GM23248 (cell line): ENCODE measurements around the gene GSN. TPM values are rescaled to one million over a fixed set of nuclear protein-coding genes. Genes with fewer than 3 reads are reported as not detected.
"Not testable (repeated sequence)": the region's sequence is repeated elsewhere in the genome, so short reads cannot be mapped to it uniquely, and the experiment has no call there.

ENCODE experiments used
- DNase-seq: peaks from one replicate; pipeline ENCODE4 v3.0.0-alpha.2; 2015
- H2AFZ ChIP-seq: fragments of 200-600 bp; sonication (generic); 2 replicates; pipeline ENCODE4 v1.6.1; 2016; ENCODE audit warnings: antibody characterized with exemption
- H3F3A ChIP-seq: fragments of 200-600 bp; sonication (generic); 2 replicates; pipeline ENCODE4 v1.6.1; 2016; ENCODE audit warnings: mild to moderate bottlenecking, antibody characterized with exemption, mixed run types; ENCODE audit not compliant: insufficient read depth
- H3K27ac ChIP-seq: fragments of 200-600 bp; sonication (generic); 2 replicates; pipeline ENCODE4 v1.5.1; 2016; ENCODE audit warnings: mild to moderate bottlenecking
- H3K27me3 ChIP-seq: fragments of 200-600 bp; sonication (generic); replicated peaks from 2 replicates; pipeline ENCODE4 v1.6.1; 2016; ENCODE audit warnings: mild to moderate bottlenecking; ENCODE audit not compliant: insufficient read depth
- H3K36me3 ChIP-seq: fragments of 200-600 bp; sonication (generic); 2 replicates; pipeline ENCODE4 v1.6.1; 2016; ENCODE audit warnings: low read depth, mild to moderate bottlenecking
- H3K4me1 ChIP-seq: fragments of 200-600 bp; sonication (generic); 2 replicates; pipeline ENCODE4 v1.6.1; 2016; ENCODE audit warnings: mild to moderate bottlenecking; ENCODE audit not compliant: insufficient read depth
- H3K4me2 ChIP-seq: fragments of 200-600 bp; sonication (generic); one replicate; pipeline ENCODE4 v1.6.1; 2016; ENCODE audit warnings: mild to moderate bottlenecking; ENCODE audit not compliant: unreplicated experiment
- H3K4me3 ChIP-seq: fragments of 200-600 bp; sonication (generic); 2 replicates; pipeline ENCODE4 v1.5.1; 2016; ENCODE audit warnings: mild to moderate bottlenecking
- H3K79me2 ChIP-seq: fragments of 200-600 bp; sonication (generic); 2 replicates; pipeline ENCODE4 v1.6.1; 2016; ENCODE audit warnings: mild to moderate bottlenecking; ENCODE audit not compliant: insufficient read depth
- H3K9ac ChIP-seq: fragments of 200-600 bp; sonication (generic); 2 replicates; pipeline ENCODE4 v1.6.1; 2016; ENCODE audit warnings: mild to moderate bottlenecking
- H3K9me2 ChIP-seq: fragments of 200-600 bp; sonication (generic); 2 replicates; pipeline ENCODE4 v1.6.1; 2016; ENCODE audit warnings: mixed run types, mild to moderate bottlenecking, moderate library complexity; ENCODE audit not compliant: insufficient read depth
- H3K9me3 ChIP-seq: fragments of 200-600 bp; sonication (generic); one replicate; pipeline ENCODE4 v1.6.1; 2017; ENCODE audit warnings: low read depth
- H4K20me1 ChIP-seq: fragments of 200-600 bp; sonication (generic); 2 replicates; pipeline ENCODE4 v1.6.0; 2016; ENCODE audit not compliant: insufficient read depth
- EZH2 ChIP-seq: fragments of 200-600 bp; sonication (generic); IDR thresholded peaks from 2 replicates; pipeline ENCODE4 v1.6.1; 2018; ENCODE audit warnings: antibody characterized with exemption, mild to moderate bottlenecking; ENCODE audit not compliant: insufficient read depth, poor library complexity, severe bottlenecking
- EZH2phosphoT487 ChIP-seq: fragments of 200-600 bp; sonication (generic); IDR thresholded peaks from 2 replicates; pipeline ENCODE4 v1.6.1; 2018; ENCODE audit warnings: antibody characterized with exemption, moderate library complexity, mild to moderate bottlenecking, low read depth; ENCODE audit not compliant: insufficient read depth
- WGBS, 2 experiments: methylation state at CpG; one replicate each; pipeline ENCODE4 v1.1.6; 2015 to 2017; ENCODE audit warnings: low lambda C conversion rate in 2 of 2, low coverage in 1 of 2; ENCODE audit errors: missing lambda C conversion rate in 2 of 2; 5-methylcytosine and 5-hydroxymethylcytosine counted together
- in situ Hi-C: fragments of 300-500 bp; cut with MboI; formaldehyde crosslinking; loops from 2 replicates; pipeline ENCODE4 v1.15.0; 2020
- polyA plus RNA-seq: library from polyadenylated mRNA; unstranded; fragments of >200 nt; fragmentation: Nextera tagmentation; extraction: Ambion mirVana; gene quantifications from 2 replicates; pipeline ENCODE4 v1.2.1, GENCODE V29; 2016
- total RNA-seq: library from RNA; depleted of rRNA; stranded (reverse); fragments of >200 nt; shearing (Covaris generic); gene quantifications from 2 replicates; pipeline ENCODE4 v1.2.3, GENCODE V29; 2014

Gene GSN
- total and polyA plus RNA-seq, 2 experiments from 2014 or later = 258 to 387 TPM

- H3K4me2 ChIP-seq = peak overlapping the region; percentile 84
- H3K27ac ChIP-seq = peak overlapping the region; percentile 99
- H3K9me2 ChIP-seq = no peaks in the 10 kb centered on the region
- H3K4me3 ChIP-seq = peak overlapping the region; percentile 60
- H3K79me2 ChIP-seq = peaks cover 43% of the 10 kb centered on the region
- H4K20me1 ChIP-seq = no peaks in the 10 kb centered on the region
- H3K4me1 ChIP-seq = peaks cover 62% of the 10 kb centered on the region
- H3K36me3 ChIP-seq = no peaks in the 10 kb centered on the region
- H3K27me3 ChIP-seq = no peaks in the 10 kb centered on the region
- DNase-seq = peak; percentile 95
- WGBS, 2 experiments = 7% methylated on average over 12 to 13 of the region's 13 CpGs
- peaks cover 45% of the 10 kb centered on the region for H3F3A ChIP-seq
- H3K9ac ChIP-seq = peak overlapping the region; percentile 88
- TF ChIP-seq EZH2phosphoT487 = no peak
- no peak for TF ChIP-seq EZH2
- in situ Hi-C loops = no loop called here
- peak overlapping the region; percentile 56 for H2AFZ ChIP-seq
- no peaks in the 10 kb centered on the region for H3K9me3 ChIP-seq
Observed at GRCh38 chr9:121286973-121287741, 19.2 kb downstream of the GSN start.

- Histone ChIP-seq H3K36me3 (no peaks in the 10 kb centered on the region), H3K27me3 (no peaks in the 10 kb centered on the region), H4K20me1 (no peaks in the 10 kb centered on the region), H3F3A (peaks cover 31% of the 10 kb centered on the region), H3K4me2 (peak overlapping the region; percentile 50), H3K9me2 (no peaks in the 10 kb centered on the region), H3K4me3 (no peak overlapping the region), H3K9me3 (no peaks in the 10 kb centered on the region), H3K4me1 (peaks cover 47% of the 10 kb centered on the region), H3K27ac (peak overlapping the region; percentile 99), H2AFZ (peak overlapping the region; percentile 40), H3K79me2 (peaks cover 56% of the 10 kb centered on the region), H3K9ac (peak overlapping the region; percentile 88)
- TF ChIP-seq EZH2phosphoT487 (no peak), EZH2 (no peak)
- 16 to 25% methylated on average over 4 of the region's 4 CpGs for WGBS, 2 experiments
- DNase-seq = no peak
- in situ Hi-C loops = no loop called here
Observed at GRCh38 chr9:121288673-121289025, 20.7 kb downstream of the GSN start.

GRCh38 chr9:121289026-121289771 is 21.2 kb downstream of the GSN start:
- no peaks in the 10 kb centered on the region for H3K36me3 ChIP-seq
- H3K4me2 ChIP-seq = peak overlapping the region; percentile 50
- in situ Hi-C loops = no loop called here
- peak overlapping the region; percentile 99 for H3K27ac ChIP-seq
- H3K9me3 ChIP-seq = no peaks in the 10 kb centered on the region
- H3K27me3 ChIP-seq = no peaks in the 10 kb centered on the region
- H3K4me3 ChIP-seq = no peak overlapping the region
- DNase-seq = peak; percentile 59
- H3K9me2 ChIP-seq = no peaks in the 10 kb centered on the region
- peaks cover 47% of the 10 kb centered on the region for H3K4me1 ChIP-seq
- H3K9ac ChIP-seq = peak overlapping the region; percentile 88
- peaks cover 26% of the 10 kb centered on the region for H3F3A ChIP-seq
- peak overlapping the region; percentile 40 for H2AFZ ChIP-seq
- TF ChIP-seq EZH2 (no peak), EZH2phosphoT487 (no peak)
- 26 to 33% methylated on average over 9 to 10 of the region's 10 CpGs for WGBS, 2 experiments
- no peaks in the 10 kb centered on the region for H4K20me1 ChIP-seq
- H3K79me2 ChIP-seq = peaks cover 57% of the 10 kb centered on the region

DNA sequence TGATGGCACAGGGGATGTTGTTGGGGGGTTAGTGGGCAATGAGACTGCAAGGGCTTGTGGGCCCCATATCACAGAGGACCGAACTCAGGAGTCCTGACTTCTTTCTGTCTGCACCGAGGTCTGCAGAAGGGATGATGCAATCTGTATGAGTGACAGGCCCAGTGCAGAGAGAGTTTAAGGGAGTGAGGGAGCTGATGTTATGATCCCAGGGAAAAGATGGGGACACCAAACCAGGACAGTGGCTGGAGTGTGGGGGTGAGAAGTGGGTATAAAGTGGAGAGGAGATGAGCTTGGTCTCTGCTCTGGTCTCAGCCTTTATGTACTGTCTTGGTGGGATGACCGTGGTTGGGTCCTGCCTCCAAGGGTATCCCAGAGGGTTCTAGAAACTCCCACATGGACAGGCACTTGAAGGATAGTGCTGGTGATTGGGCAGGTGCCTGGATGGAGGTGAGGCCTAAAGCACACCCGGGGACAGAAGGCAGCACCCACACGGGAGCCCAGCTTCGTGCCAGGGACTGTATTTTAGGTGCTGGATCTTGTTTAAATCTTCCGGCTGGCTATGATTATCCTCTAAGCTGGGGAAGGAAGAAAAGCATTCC is 21.9 kb downstream of the GSN start:
- peak; percentile 23 for DNase-seq
- H3K4me2 ChIP-seq = peak overlapping the region; percentile 50
- no peaks in the 10 kb centered on the region for H3K9me3 ChIP-seq
- in situ Hi-C loops = no loop called here
- H3K9me2 ChIP-seq = no peaks in the 10 kb centered on the region
- H3K4me1 ChIP-seq = peaks cover 47% of the 10 kb centered on the region
- peaks cover 51% of the 10 kb centered on the region for H3K79me2 ChIP-seq
- peak overlapping the region; percentile 99 for H3K27ac ChIP-seq
- no peaks in the 10 kb centered on the region for H3K27me3 ChIP-seq
- TF ChIP-seq EZH2phosphoT487 (no peak), EZH2 (no peak)
- no peak overlapping the region; the same call in 1 of the 2 replicates for H3K9ac ChIP-seq
- H3K36me3 ChIP-seq = no peaks in the 10 kb centered on the region
- H3K4me3 ChIP-seq = no peak overlapping the region
- H4K20me1 ChIP-seq = no peaks in the 10 kb centered on the region
- WGBS, 2 experiments = 40 to 47% methylated on average over 7 of the region's 7 CpGs
- peaks cover 24% of the 10 kb centered on the region for H3F3A ChIP-seq
- H2AFZ ChIP-seq = no peak overlapping the region

DNA sequence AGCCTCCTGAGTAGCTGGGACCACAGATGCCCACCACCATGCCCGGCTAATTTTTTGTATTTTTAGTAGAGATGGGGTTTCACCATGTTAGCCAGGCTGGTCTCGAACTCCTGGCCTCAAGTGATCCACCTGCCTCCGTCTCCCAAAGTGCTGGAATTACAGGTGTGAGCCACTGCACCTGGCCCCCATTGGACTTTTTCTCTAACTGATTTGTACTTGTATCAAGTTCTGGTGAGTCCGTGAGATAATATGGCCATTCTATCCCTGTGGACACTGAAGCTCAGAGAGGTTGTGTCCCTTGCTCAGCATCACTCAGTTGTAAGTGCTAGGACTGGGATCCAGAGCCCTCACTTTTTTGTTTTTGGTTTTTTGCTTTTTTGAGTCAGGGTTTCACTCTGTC is 23.6 kb downstream of the GSN start:
- H3K27ac ChIP-seq, DNase-seq, H3K9me3 ChIP-seq, H3K4me2 ChIP-seq, H3K9ac ChIP-seq, H3K9me2 ChIP-seq, H4K20me1 ChIP-seq, H3K27me3 ChIP-seq, H3F3A ChIP-seq, in situ Hi-C loops, H3K36me3 ChIP-seq, H2AFZ ChIP-seq, H3K4me3 ChIP-seq: not testable (repeated sequence)
- WGBS, 2 experiments = 85 to 90% methylated on average over 4 of the region's 4 CpGs
- H3K4me1 ChIP-seq = peaks cover 33% of the 10 kb centered on the region
- peaks cover 48% of the 10 kb centered on the region for H3K79me2 ChIP-seq
